WERI-Rb-1 (cell line): ENCODE measurements around the gene LARGE1.

Experiments
- DNase-seq: peaks from one replicate; pipeline ENCODE4 v3.0.0-alpha.2; 2020
- H3K27ac ChIP-seq: fragments of 250-450 bp; sonication (Bioruptor Pico); 2 replicates; pipeline ENCODE4 v1.5.1; 2020; ENCODE audit warnings: mild to moderate bottlenecking, moderate library complexity
- H3K27me3 ChIP-seq: fragments of 250-450 bp; sonication (Bioruptor Pico); 2 replicates; pipeline ENCODE4 v1.5.1; 2021; ENCODE audit warnings: mild to moderate bottlenecking, low read depth, moderate library complexity; ENCODE audit not compliant: insufficient read depth, severe bottlenecking
- H3K36me3 ChIP-seq: fragments of 250-450 bp; sonication (Bioruptor Pico); 2 replicates; pipeline ENCODE4 v1.5.1; 2020; ENCODE audit warnings: mild to moderate bottlenecking, moderate library complexity
- H3K4me3 ChIP-seq: 2 replicates; pipeline ENCODE4 v1.5.1; 2011; ENCODE audit warnings: low read depth, mild to moderate bottlenecking, control low read depth, low read length
- H3K9me3 ChIP-seq: fragments of 250-450 bp; sonication (Bioruptor Pico); 2 replicates; pipeline ENCODE4 v1.5.1; 2021; ENCODE audit warnings: mild to moderate bottlenecking, moderate library complexity; ENCODE audit not compliant: severe bottlenecking
- CTCF ChIP-seq: IDR thresholded peaks from 2 replicates; pipeline ENCODE4 v1.5.1; 2011; ENCODE audit warnings: low read depth, mild to moderate bottlenecking, control low read depth, inconsistent platforms, low read length

Gene LARGE1

DNA sequence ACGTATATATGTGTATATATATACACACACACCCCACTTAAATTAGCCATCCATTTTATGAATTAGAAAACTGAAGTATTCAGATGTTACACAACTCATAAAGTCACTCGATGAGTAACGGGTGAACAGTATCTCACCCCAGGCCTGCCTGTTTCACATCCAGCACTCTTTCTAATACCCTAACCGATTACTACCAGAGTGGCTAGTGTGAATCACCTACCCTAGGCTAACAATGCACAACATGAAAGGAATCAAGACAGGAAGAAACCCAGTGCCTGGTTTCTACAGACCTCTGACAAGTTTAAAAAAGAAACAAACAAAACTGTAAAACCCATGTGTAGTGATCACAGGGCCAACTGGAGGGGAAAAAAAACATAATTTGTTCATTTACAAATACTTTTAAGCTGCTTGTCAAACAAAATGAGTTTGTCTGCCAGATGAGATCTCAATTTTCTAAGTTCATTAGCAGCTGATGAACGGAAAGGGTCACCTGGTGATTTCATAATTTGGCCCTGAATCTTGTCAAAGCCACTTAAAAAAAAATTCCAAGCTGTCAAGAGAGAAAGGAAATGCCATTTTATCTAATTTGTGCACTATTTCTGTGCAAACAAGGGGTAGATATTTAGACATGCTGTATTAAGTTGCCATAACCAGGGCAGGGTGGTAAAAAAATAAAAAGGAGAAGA, 134.8 kb downstream of the LARGE1 start:
- TF ChIP-seq CTCF: no peak
- Histone ChIP-seq H3K27me3 (no peaks in the 10 kb centered on the region), H3K9me3 (peaks cover 16% of the 10 kb centered on the region), H3K4me3 (no peak overlapping the region), H3K36me3 (no peaks in the 10 kb centered on the region), H3K27ac (no peak overlapping the region)
- DNase-seq: no peak

GRCh38 chr22:33781411-33781810, 138.9 kb downstream of the LARGE1 start:
- H3K27ac ChIP-seq: no peak overlapping the region
- H3K36me3 ChIP-seq: no peaks in the 10 kb centered on the region
- H3K27me3 ChIP-seq: no peaks in the 10 kb centered on the region
- TF ChIP-seq CTCF: no peak
- DNase-seq: no peak
- no peaks in the 10 kb centered on the region for H3K9me3 ChIP-seq
- no peak overlapping the region for H3K4me3 ChIP-seq

DNA sequence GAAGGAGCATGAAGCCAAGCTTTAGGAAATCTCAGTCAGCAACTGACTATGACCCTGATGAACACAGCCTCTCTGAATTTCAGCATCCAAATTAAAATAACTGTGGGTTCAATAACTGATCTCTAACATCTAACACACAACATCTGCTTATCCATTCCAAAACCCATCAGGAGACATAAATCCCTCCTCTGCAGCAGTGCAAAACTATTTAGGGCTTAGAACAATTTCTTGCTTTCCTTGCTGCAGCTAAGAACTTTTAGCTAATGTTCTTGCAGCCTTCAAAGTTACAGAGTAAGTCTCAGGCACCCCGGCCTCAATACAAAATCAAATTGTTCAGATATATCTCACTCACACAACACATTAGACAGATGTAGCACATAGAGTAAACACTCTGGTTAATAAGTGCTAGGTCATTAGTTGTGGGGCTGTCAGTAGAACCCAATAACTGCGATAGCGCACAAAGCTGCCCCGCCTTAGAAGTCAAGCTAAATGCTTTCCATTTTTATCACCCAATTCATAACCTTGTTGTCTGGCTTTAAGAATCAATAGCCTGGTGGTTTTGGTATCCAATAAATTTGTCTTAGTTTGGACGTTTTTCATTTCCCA, 139.6 kb downstream of the LARGE1 start:
- Histone ChIP-seq H3K4me3 (no peak overlapping the region), H3K9me3 (no peaks in the 10 kb centered on the region), H3K36me3 (no peaks in the 10 kb centered on the region), H3K27ac (no peak overlapping the region), H3K27me3 (no peaks in the 10 kb centered on the region)
- no peak for DNase-seq
- TF ChIP-seq CTCF: no peak

- H3K9me3 ChIP-seq: no peaks in the 10 kb centered on the region
- TF ChIP-seq CTCF: no peak
- no peak for DNase-seq
- no peak overlapping the region for H3K4me3 ChIP-seq
- no peaks in the 10 kb centered on the region for H3K36me3 ChIP-seq
- no peaks in the 10 kb centered on the region for H3K27me3 ChIP-seq
- H3K27ac ChIP-seq: no peak overlapping the region
These were observed 141.0 kb downstream of the LARGE1 start for GRCh38 chr22:33779243-33779642.

DNA sequence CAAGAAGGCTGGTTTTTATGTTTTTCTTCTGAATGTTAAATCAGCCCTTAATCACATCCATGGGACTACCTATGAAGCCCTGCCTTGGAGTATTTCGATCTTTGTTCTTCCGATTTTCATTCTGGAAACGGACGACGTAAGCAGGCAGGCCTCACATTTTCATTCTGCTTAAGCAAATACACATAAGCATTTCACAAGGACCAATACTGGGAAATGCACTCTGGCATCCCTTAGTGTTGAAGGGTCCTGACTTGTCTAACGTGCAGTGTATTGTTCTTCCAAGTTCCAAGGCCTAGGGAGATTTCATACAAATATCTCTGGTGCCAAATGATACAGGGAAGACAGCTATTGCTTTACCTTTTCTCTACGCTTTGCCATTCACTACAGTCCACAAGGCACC, 143.8 kb downstream of the LARGE1 start:
- Histone ChIP-seq H3K36me3 (no peaks in the 10 kb centered on the region), H3K27me3 (no peaks in the 10 kb centered on the region), H3K9me3 (no peaks in the 10 kb centered on the region), H3K27ac (no peak overlapping the region), H3K4me3 (no peak overlapping the region)
- no peak for DNase-seq
- no peak for TF ChIP-seq CTCF

- no peak for DNase-seq
- no peak for TF ChIP-seq CTCF
- Histone ChIP-seq H3K9me3 (no peaks in the 10 kb centered on the region), H3K36me3 (no peaks in the 10 kb centered on the region), H3K27ac (no peak overlapping the region), H3K27me3 (no peaks in the 10 kb centered on the region), H3K4me3 (no peak overlapping the region)
These were observed 145.5 kb downstream of the LARGE1 start for GRCh38 chr22:33774781-33775180.
